Ishikawa (cell line): Measurements from ENCODE around the gene BMPR1A.

Experiments
- TEAD4 ChIP-seq: IDR thresholded peaks from 2 replicates; pipeline ENCODE4 v1.6.1; 2012
- TF ChIP-seq, protein P1 (sequence below): IDR thresholded peaks from 2 replicates; pipeline ENCODE4 v1.6.1; 2012; ENCODE audit warnings: low read depth, mild to moderate bottlenecking

GRCh38 chr10:86753051-86753450 lies 3.4 kb upstream of the BMPR1A start:
- TF ChIP-seq, protein P1, sequence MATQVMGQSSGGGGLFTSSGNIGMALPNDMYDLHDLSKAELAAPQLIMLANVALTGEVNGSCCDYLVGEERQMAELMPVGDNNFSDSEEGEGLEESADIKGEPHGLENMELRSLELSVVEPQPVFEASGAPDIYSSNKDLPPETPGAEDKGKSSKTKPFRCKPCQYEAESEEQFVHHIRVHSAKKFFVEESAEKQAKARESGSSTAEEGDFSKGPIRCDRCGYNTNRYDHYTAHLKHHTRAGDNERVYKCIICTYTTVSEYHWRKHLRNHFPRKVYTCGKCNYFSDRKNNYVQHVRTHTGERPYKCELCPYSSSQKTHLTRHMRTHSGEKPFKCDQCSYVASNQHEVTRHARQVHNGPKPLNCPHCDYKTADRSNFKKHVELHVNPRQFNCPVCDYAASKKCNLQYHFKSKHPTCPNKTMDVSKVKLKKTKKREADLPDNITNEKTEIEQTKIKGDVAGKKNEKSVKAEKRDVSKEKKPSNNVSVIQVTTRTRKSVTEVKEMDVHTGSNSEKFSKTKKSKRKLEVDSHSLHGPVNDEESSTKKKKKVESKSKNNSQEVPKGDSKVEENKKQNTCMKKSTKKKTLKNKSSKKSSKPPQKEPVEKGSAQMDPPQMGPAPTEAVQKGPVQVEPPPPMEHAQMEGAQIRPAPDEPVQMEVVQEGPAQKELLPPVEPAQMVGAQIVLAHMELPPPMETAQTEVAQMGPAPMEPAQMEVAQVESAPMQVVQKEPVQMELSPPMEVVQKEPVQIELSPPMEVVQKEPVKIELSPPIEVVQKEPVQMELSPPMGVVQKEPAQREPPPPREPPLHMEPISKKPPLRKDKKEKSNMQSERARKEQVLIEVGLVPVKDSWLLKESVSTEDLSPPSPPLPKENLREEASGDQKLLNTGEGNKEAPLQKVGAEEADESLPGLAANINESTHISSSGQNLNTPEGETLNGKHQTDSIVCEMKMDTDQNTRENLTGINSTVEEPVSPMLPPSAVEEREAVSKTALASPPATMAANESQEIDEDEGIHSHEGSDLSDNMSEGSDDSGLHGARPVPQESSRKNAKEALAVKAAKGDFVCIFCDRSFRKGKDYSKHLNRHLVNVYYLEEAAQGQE: no peak
- TF ChIP-seq TEAD4: no peak
